Parathyroid adenoma (tissue), 2 donors: ENCODE measurements around the gene GET3.
A peak's percentile ranks its signal among the peaks of the same experiment; 100 is the strongest.

Source experiments
- H2AFZ ChIP-seq: fragments of 300-600 bp; sonication (generic); one replicate; pipeline ENCODE4 v1.7.0; 2017; ENCODE audit warnings: antibody characterized with exemption, mild to moderate bottlenecking
- H3K27ac ChIP-seq: fragments of 300-600 bp; sonication (generic); one replicate; pipeline ENCODE4 v1.7.0; 2017
- H3K27me3 ChIP-seq: fragments of 300-600 bp; sonication (generic); one replicate; pipeline ENCODE4 v1.7.0; 2017; ENCODE audit warnings: low read length; ENCODE audit not compliant: control insufficient read depth, insufficient read depth
- H3K36me3 ChIP-seq: fragments of 300-600 bp; sonication (generic); one replicate; pipeline ENCODE4 v1.7.0; 2017; ENCODE audit warnings: low read length; ENCODE audit not compliant: control insufficient read depth, insufficient read depth
- H3K4me1 ChIP-seq: fragments of 300-600 bp; sonication (generic); one replicate; pipeline ENCODE4 v1.7.0; 2017; ENCODE audit warnings: control low read depth
- H3K4me2 ChIP-seq: fragments of 300-600 bp; sonication (generic); one replicate; pipeline ENCODE4 v1.7.0; 2017; ENCODE audit warnings: low read length
- H3K4me3 ChIP-seq: fragments of 300-600 bp; sonication (generic); one replicate; pipeline ENCODE4 v1.7.0; 2017; ENCODE audit warnings: low read depth, low read length
- H3K79me2 ChIP-seq: fragments of 300-600 bp; sonication (generic); one replicate; pipeline ENCODE4 v1.7.0; 2017; ENCODE audit warnings: control low read depth
- H3K9ac ChIP-seq: fragments of 300-600 bp; sonication (generic); one replicate; pipeline ENCODE4 v1.7.0; 2017; ENCODE audit warnings: mild to moderate bottlenecking
- H3K9me3 ChIP-seq: fragments of 300-600 bp; sonication (generic); one replicate; pipeline ENCODE4 v1.7.0; 2017; ENCODE audit warnings: low read length; ENCODE audit not compliant: control insufficient read depth
- CTCF ChIP-seq: fragments of 300-600 bp; sonication (generic); IDR thresholded peaks from one replicate; pipeline ENCODE4 v1.7.0; 2017; ENCODE audit warnings: antibody characterized with exemption, mild to moderate bottlenecking
- donor health status: primary hyperparathyroidism.

The GET3 gene

GRCh38 chr19:12736995-12737834 is at the start of gene GET3:
Gene GET3, plus strand, starts transcription at chr19:12737497. Its CDS starts 9 bp downstream, at chr19:12737506.
- Histone ChIP-seq H3K4me2 (peak within 1 kb of the TSS; percentile 80), H3K27ac (peak within 1 kb of the TSS; percentile 92), H3K4me1 (peaks cover 11% of the 10 kb centered on the region), H3K36me3 (no peaks in the 10 kb centered on the region), H3K4me3 (peak within 1 kb of the TSS; percentile 96), H3K9me3 (no peaks in the 10 kb centered on the region), H3K79me2 (peaks cover 35% of the 10 kb centered on the region), H3K27me3 (no peaks in the 10 kb centered on the region), H2AFZ (peak within 1 kb of the TSS; percentile 75), H3K9ac (peak within 1 kb of the TSS; percentile 9)
- TF ChIP-seq CTCF, result no peak

GRCh38 chr19:12689012-12689411 is 48.3 kb upstream of the GET3 start:
- Histone ChIP-seq H3K79me2 (no peaks in the 10 kb centered on the region), H3K27ac (no peak overlapping the region), H3K4me1 (no peaks in the 10 kb centered on the region), H3K36me3 (no peaks in the 10 kb centered on the region), H3K4me3 (no peak overlapping the region), H3K9ac (no peak overlapping the region), H3K9me3 (no peaks in the 10 kb centered on the region), H3K4me2 (no peak overlapping the region), H3K27me3 (no peaks in the 10 kb centered on the region), H2AFZ (no peak overlapping the region)
- TF ChIP-seq CTCF, result no peak

- no peak overlapping the region for H3K4me3 ChIP-seq
- H3K4me1 ChIP-seq, result no peaks in the 10 kb centered on the region
- no peak overlapping the region for H3K4me2 ChIP-seq
- TF ChIP-seq CTCF, result no peak
- no peaks in the 10 kb centered on the region for H3K9me3 ChIP-seq
- no peak overlapping the region for H3K9ac ChIP-seq
- H3K27ac ChIP-seq, result no peak overlapping the region
- no peak overlapping the region for H2AFZ ChIP-seq
- H3K27me3 ChIP-seq, result no peaks in the 10 kb centered on the region
- no peaks in the 10 kb centered on the region for H3K79me2 ChIP-seq
- H3K36me3 ChIP-seq, result no peaks in the 10 kb centered on the region
Observed at GRCh38 chr19:12689581-12690216, 47.6 kb upstream of the GET3 start.

GRCh38 chr19:12692960-12693359 is 44.3 kb upstream of the GET3 start:
- no peaks in the 10 kb centered on the region for H3K36me3 ChIP-seq
- H3K9me3 ChIP-seq, result no peaks in the 10 kb centered on the region
- H3K27me3 ChIP-seq, result no peaks in the 10 kb centered on the region
- no peaks in the 10 kb centered on the region for H3K4me1 ChIP-seq
- H3K4me2 ChIP-seq, result no peak overlapping the region
- no peak overlapping the region for H3K27ac ChIP-seq
- H2AFZ ChIP-seq, result no peak overlapping the region
- H3K79me2 ChIP-seq, result no peaks in the 10 kb centered on the region
- no peak for TF ChIP-seq CTCF
- no peak overlapping the region for H3K9ac ChIP-seq
- no peak overlapping the region for H3K4me3 ChIP-seq
